DMS153 treated with DMSO at 0.1 percent for 48 hours (cell line): ENCODE data around the gene PCDHGA4.
"Not testable (repeated sequence)": the region's sequence is repeated elsewhere in the genome, so short reads cannot be mapped to it uniquely, and the experiment has no call there.

Source experiments
- DNase-seq: peaks from one replicate; lab custom pipeline; 2025; ENCODE audit not compliant: unreplicated experiment; lab: John Stamatoyannopoulos, UW

PCDHGA4 gene

DNA sequence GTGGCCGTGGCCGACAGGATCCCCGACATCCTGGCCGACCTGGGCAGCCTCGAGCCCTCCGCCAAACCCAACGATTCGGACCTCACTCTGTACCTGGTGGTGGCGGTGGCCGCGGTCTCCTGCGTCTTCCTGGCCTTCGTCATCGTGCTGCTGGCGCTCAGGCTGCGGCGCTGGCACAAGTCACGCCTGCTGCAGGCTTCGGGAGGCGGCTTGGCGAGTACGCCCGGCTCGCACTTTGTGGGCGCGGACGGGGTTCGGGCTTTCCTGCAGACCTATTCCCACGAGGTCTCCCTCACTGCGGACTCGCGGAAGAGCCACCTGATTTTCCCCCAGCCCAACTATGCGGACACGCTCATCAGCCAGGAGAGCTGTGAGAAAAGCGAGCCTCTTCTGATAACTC, 8.8 kb upstream of the PCDHGA4 start:
- not testable (repeated sequence) for DNase-seq

DNA sequence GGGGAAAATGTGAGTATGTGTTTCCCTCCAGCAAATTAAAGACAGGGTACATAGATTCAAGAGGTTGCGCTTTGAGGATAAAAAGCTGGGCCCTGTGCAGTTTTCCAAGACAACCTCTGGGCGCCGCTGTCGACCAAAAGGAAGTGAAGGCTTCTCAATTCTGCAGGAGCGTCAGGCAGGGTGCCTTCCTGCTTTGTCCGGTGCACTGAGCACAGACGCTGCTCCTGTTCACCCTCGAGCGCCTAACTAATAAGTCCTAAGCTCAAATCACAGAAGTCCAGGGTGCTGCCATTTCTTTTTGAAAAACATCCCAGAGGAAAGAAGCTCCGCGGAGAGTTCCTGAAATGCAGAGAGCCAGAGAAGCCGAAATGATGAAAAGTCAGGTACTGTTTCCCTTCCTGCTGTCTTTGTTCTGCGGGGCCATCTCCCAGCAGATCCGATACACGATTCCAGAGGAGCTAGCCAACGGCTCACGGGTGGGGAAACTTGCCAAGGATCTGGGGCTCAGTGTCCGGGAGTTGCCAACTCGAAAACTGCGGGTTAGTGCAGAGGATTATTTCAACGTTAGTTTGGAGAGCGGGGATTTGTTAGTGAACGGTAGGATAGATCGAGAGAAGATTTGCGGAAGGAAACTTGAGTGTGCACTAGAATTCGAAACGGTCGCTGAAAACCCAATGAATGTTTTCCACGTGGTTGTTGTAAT, 4.8 kb upstream of the PCDHGA4 start, which contains the start of gene PCDHGB1:
Gene PCDHGB1 (plus strand): TSS at position 183 of the 703 bp plus-strand sequence. CDS start 162 bp downstream, at position 345.
- DNase-seq: peak; percentile 1

- DNase-seq: no peak
Measured at GRCh38 chr5:141351591-141351990, 3.2 kb upstream of the PCDHGA4 start.

DNA sequence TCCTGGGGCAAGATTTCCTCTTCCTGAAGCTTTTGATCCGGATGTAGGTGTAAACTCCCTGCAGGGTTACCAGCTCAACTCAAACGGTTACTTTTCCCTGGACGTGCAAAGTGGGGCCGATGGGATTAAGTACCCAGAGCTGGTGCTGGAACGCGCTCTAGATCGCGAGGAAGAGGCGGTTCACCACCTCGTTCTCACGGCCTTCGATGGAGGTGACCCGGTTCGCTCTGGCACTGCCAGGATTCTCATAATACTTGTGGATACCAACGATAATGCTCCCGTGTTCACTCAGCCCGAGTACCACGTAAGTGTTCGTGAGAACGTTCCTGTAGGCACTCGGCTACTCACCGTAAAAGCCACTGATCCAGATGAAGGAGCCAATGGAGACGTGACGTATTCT, 820 bp downstream of the PCDHGA4 start:
- DNase-seq: no peak

DNA sequence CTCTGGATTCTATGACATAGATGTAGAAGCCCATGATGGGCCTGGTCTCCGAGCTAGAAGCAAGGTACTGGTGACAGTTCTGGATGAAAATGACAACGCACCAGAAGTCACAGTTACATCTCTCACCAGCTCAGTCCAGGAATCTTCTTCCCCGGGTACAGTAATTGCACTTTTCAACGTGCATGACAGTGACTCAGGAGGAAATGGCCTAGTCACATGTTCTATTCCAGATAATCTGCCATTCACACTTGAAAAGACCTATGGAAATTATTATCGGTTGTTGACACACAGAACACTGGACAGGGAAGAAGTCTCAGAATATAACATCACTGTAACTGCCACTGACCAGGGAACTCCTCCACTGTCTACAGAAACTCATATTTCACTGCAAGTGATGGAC, 1.3 kb downstream of the PCDHGA4 start:
- no peak for DNase-seq

- DNase-seq: no peak
Measured at GRCh38 chr5:141356950-141357349, 2.1 kb downstream of the PCDHGA4 start.

- DNase-seq: no peak
Measured at GRCh38 chr5:141359790-141360426, 5.1 kb downstream of the PCDHGA4 start, which contains the start of gene PCDHGB2. TSS of gene PCDHGB2 (plus strand) at chr5:141359994. CDS start at chr5:141360136, 142 bp downstream.

- DNase-seq: no peak
Measured at GRCh38 chr5:141360685-141361084, 5.9 kb downstream of the PCDHGA4 start.

- DNase-seq: no peak
Measured at GRCh38 chr5:141362719-141363118, 7.9 kb downstream of the PCDHGA4 start.

DNA sequence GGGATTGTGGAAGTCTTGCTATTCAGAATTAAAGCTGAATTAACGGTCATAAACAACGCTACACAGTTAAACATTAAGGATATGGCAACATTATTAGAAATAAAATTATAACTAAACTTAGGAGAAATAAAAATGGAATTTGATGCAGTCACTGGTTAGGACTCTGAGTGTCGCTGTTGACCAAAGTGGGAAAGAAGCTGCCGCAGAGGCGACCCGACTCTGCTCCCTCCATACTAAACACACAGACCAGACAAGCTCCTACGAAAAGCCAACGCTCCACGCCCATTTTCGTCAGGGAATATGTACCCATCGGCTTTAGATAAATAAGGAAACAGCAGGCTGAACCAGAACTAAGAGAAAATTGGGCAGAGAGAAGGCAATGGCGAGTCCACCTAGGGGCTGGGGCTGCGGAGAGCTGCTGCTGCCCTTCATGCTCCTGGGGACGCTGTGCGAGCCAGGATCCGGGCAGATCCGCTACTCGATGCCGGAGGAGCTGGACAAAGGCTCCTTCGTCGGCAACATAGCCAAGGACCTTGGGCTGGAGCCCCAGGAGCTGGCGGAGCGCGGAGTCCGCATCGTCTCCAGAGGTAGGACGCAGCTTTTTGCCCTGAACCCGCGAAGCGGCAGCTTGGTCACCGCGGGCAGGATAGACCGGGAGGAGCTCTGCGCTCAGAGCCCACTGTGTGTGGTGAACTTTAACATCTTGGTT, 9.3 kb downstream of the PCDHGA4 start, which contains the start of gene PCDHGA5:
Gene PCDHGA5 (plus strand): TSS at position 211 of the 709 bp plus-strand sequence. CDS start 169 bp downstream, at position 380.
- DNase-seq: no peak

- DNase-seq: no peak
Measured at GRCh38 chr5:141366016-141366896, 11.4 kb downstream of the PCDHGA4 start.

DNA sequence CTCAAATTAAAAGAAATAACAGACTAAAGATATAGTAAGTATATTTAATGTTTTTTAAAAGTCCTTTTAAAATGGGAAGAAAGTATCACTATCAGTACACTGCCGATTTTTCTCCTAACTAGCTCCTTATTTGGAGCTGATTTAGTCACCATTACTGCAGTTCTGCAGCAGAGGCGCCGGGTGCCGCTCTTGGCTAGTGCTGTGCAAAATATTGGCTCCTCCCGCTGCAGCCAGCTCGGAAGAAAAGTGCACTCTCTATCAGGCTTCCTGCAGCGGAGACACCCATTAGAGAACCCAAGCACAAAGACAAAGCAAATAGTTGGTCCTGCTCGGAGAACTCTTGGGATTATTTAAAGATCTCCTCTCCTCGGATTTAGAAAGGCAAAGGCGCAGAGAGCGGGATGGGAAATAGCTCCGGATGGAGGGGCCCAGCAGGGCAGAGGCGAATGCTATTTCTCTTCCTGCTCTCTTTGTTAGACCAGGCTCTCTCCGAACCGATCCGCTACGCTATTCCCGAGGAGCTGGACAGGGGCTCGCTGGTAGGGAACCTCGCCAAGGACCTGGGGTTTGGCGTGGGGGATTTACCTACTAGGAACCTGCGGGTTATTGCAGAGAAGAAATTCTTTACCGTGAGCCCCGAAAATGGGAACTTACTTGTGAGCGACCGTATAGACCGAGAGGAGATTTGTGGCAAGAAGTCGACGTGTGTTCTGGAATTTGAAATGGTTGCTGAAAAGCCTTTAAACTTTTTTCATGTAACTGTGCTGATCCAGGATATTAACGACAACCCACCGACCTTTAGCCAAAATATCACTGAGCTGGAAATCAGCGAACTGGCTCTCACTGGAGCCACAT, 15.4 kb downstream of the PCDHGA4 start, which contains the start of gene PCDHGB3:
Gene PCDHGB3 (plus strand): TSS at position 249 of the 855 bp plus-strand sequence. CDS start 153 bp downstream, at position 402.
- no peak for DNase-seq

- DNase-seq: no peak
Measured at GRCh38 chr5:141371572-141372475, 17.0 kb downstream of the PCDHGA4 start.

GRCh38 chr5:141373673-141374317, 19.0 kb downstream of the PCDHGA4 start, which contains the start of gene PCDHGA6:
TSS of gene PCDHGA6 (plus strand) at chr5:141373891. CDS start at chr5:141374084, 193 bp downstream.
- no peak for DNase-seq

DNA sequence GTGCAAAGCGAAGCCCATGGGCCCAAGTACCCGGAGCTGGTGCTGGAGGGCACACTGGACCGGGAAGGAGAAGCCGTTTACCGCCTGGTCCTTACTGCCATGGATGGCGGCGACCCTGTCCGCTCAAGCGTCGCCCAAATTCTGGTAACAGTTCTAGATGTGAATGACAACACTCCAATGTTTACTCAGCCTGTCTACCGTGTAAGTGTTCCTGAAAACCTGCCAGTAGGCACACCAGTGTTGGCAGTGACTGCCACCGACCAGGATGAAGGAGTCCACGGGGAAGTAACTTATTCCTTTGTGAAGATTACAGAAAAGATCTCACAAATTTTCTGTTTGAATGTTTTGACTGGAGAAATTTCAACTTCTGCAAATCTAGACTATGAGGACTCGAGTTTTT, 19.8 kb downstream of the PCDHGA4 start:
- no peak for DNase-seq

DNA sequence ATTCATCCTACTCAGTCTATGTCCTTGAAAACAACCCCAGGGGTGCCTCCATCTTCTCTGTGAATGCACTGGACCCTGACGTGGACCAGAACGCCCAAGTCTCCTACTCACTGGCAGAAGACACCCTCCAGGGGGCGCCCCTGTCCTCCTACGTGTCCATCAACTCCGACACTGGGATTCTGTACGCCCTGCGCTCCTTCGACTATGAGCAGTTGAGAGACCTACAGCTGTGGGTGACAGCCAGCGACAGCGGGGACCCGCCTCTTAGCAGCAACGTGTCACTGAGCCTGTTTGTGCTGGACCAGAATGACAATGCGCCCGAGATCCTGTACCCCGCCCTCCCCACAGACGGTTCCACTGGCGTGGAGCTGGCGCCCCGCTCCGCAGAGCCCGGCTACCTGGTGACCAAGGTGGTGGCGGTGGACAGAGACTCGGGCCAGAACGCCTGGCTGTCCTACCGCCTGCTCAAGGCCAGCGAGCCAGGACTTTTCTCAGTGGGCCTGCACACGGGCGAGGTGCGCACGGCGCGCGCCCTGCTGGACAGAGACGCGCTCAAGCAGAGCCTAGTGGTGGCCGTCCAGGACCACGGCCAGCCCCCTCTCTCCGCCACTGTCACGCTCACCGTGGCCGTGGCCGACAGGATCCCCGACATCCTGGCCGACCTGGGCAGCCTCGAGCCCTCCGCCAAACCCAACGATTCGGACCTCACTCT, 20.8 kb downstream of the PCDHGA4 start:
- not testable (repeated sequence) for DNase-seq
